ENCODE data around the gene FTH1.

Gene FTH1

DNA sequence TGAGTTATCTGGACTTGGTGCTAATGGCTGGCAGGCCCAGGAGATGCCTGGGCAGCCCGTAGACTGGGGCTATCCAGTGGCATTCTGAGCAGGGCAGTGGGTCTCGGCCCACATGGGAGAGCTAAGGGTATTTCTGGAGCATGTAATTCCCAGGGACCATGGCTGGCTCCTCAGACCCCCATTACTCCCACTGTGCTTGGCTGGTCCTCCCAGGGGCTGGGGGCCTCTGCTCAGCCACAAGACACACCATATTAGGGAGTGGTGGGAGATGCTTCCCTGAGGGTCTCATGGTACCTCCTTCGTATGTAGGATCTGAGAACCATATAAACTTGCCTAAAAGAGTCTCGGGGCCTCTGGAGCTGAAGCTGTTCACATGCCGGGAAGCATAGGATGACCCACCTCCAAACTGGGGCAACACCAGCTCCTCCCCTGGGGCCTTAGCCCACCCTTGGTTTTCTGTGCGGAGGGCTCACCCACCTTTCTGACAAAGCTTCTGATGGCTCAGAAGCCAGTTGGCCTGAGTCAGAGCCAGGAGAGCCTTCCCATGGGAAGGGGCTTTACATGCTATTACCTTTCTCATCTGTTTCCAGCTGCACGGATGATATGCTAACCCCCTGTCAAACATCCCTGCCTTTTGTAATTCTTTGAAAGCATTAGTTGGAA is 9.5 kb upstream of the FTH1 start:
- H3K4me3 ChIP-seq (ENCODE audit: low read depth, low read length), result no peak overlapping the region
- TF ChIP-seq CTCF (IDR thresholded peaks at IDR 0.05; ENCODE audit: borderline replicate concordance, insufficient read depth, low read depth, low read length), result no peak

- H3K4me3 ChIP-seq (ENCODE audit: low read depth, low read length), result no peak overlapping the region
- TF ChIP-seq CTCF (IDR thresholded peaks at IDR 0.05; ENCODE audit: borderline replicate concordance, insufficient read depth, low read depth, low read length), result no peak
Measured at GRCh38 chr11:61976420-61976800, 9.0 kb upstream of the FTH1 start.

DNA sequence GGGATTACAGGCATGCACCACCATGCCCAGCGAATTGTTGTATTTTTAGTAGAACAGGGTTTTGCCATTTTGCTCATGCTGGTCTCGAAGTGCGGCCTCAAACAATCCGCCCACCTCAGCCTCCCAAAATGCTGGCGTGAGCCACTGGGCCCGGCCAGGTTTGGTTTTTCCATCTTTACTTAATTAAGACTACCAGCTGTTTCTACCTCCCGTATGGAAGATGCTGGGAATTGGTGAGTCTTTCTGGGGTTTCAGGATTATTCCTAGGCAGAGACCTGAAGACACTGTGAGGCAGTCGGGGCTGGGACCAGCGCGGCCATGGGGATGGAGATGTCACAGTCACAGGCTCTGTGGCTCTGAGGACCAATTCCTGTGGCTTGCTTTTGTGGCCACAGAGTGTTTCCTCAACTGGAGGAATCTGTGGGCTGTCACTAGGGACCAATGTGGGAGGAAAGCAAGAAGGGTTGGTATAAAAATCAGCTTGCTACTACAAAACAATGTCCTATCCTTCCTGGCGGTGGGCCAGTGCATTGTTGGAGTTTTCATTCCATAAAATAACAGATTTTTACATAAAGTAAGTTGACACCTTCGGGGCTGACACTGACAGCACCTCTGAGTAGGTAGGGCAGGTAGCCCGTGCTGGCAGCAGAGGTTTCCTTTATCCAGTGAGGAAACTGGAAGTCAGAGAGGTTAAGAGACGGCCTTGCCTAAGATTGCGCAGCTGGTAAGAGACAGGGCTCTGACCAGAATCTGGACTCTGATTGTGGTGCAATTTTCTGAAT is 8.4 kb upstream of the FTH1 start:
- H3K4me3 ChIP-seq (ENCODE audit: low read depth, low read length), result no peak overlapping the region
- no peak for TF ChIP-seq CTCF (IDR thresholded peaks at IDR 0.05; ENCODE audit: borderline replicate concordance, insufficient read depth, low read depth, low read length)

DNA sequence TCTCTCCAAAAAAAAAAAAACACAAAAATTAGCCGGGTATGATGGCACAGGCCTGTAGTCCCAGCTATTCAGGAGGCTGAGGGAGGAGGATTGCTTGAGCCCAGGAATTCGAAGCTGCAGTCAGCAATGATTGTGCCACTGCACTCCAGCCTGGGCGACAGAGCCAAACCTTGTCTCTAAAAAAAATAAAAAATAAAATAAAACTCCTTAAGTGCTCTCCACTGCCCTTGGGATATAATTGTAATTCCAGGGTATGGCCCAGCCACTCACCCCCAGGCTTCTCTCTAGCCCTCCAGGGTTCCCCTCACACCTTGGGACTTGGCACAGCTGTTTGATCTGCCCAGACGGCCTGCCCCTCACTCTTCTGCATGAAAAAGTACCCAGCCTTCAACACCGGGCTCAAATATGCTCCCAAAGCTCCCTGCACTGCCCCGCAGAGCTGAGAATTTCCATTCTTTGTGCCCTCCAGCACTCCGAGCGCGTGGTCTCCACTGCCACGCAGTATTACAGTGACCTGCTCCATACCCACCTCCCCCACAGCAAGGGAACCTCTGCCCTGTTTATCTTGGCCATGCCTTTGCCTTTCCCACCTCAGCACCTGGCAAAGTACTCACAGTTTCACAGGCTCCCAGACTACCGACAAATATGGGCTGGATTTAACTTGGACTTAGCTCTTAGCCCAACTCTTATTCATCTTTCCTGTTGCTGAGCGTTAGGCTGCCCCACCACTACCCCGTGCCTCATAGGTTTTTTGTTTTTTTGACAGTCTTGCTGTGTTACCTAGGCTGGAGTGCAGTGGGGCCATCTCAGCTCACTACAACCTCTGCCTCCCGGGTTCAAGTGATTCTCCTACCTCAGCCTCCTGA is 7.6 kb upstream of the FTH1 start:
- H3K4me3 ChIP-seq (ENCODE audit: low read depth, low read length), result no peak overlapping the region
- no peak for TF ChIP-seq CTCF (IDR thresholded peaks at IDR 0.05; ENCODE audit: borderline replicate concordance, insufficient read depth, low read depth, low read length)

GRCh38 chr11:61973476-61974162 is 6.2 kb upstream of the FTH1 start:
- no peak for TF ChIP-seq CTCF (IDR thresholded peaks at IDR 0.05; ENCODE audit: borderline replicate concordance, insufficient read depth, low read depth, low read length)
- H3K4me3 ChIP-seq (ENCODE audit: low read depth, low read length), result no peak overlapping the region

- no peak overlapping the region for H3K4me3 ChIP-seq (ENCODE audit: low read depth, low read length)
- TF ChIP-seq CTCF (IDR thresholded peaks at IDR 0.05; ENCODE audit: borderline replicate concordance, insufficient read depth, low read depth, low read length), result no peak
Measured at GRCh38 chr11:61972672-61973475, 5.4 kb upstream of the FTH1 start.
